GM12872 (cell line): ENCODE results near the gene CAMKMT.

ENCODE experiments used
- TF ChIP-seq, protein P1 (sequence below): IDR thresholded peaks from 3 replicates; pipeline ENCODE4 v1.5.1; 2011; ENCODE audit warnings: low read depth, mild to moderate bottlenecking, low read length, moderate library complexity; ENCODE audit not compliant: insufficient read depth

The CAMKMT gene

DNA sequence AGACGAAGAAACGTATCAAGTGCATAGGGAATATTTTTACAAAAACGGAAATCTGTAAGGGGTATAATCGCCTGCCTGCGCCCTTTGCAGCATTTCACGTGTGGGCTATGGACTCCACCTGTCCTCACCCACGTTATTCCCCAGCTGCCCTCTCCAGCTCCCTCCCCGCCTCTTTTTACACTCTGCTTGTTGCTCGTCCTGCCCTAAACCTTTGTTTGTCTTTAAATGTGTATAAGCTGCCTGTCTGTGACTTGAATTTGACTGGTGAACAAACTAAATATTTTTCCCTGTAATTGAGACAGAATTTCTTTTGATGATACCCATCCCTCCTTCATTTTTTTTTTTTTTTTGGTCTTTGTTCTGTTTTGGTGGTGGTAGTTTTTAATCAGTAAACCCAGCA lies 410.4 kb downstream of the CAMKMT start:
- TF ChIP-seq, protein P1, sequence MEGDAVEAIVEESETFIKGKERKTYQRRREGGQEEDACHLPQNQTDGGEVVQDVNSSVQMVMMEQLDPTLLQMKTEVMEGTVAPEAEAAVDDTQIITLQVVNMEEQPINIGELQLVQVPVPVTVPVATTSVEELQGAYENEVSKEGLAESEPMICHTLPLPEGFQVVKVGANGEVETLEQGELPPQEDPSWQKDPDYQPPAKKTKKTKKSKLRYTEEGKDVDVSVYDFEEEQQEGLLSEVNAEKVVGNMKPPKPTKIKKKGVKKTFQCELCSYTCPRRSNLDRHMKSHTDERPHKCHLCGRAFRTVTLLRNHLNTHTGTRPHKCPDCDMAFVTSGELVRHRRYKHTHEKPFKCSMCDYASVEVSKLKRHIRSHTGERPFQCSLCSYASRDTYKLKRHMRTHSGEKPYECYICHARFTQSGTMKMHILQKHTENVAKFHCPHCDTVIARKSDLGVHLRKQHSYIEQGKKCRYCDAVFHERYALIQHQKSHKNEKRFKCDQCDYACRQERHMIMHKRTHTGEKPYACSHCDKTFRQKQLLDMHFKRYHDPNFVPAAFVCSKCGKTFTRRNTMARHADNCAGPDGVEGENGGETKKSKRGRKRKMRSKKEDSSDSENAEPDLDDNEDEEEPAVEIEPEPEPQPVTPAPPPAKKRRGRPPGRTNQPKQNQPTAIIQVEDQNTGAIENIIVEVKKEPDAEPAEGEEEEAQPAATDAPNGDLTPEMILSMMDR, result no peak

DNA sequence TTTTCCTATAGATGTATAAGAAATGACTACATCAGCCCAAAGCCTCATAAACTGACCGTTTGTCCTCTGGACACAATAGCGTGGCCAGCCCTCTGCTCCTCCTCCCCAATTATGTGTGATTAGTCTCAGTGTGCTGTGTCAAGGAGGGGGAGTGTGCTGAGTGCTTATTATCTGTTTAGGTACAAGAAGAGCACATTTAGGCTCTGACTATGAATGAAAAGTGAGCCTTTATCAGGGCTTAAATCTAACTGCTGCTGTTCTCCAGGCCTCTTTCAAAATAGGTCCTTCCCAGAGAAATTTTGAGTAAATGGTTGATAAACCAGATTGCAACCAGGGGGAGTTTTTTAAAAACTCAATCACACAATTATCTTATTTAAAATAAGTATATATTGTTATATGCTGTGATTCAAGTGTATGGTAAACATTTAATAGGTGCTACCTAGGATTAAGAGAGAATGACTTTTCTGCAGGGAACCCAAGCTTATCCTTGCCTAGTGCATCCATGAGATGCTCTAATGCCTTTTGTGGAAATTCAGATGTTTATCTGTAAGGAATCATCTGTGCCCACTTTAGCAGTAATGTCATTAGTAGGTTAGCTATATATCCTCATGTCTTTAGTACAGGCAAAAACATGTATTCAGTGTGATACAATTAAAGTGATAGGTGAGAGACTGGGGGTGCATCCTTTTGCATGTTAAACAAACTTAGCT lies 411.1 kb downstream of the CAMKMT start:
- TF ChIP-seq, protein P1, result no peak

DNA sequence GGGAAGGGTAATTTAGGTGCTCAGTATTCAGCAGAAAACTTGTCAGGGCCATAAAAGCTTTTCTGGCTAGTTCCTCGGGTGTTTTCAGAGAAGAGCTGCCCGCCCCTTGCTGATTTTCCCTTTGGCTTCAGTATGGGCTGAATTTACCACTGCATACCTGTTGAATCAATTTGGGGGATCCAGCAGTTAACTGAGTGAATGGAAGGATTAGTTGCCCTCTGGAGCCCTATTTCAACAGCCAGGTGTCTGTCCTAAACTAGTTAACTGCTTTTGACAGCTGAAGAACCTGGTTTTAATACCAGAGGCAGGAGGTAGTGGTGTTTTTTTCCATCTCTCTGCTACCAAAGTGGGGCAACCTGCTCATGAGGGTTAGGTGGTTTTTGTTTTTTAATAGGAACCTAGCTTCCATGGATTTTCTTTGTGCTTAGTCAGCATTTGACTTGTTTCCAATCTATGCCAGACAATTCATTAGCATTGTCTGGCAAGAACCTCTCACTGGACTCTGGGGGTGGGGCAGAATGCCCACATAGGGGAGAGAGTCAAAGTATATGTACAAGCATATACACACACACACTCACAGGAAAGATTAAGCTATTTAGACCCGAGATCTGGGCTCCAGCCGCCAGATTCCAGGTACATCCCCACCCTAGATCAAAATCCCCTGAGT lies 413.2 kb downstream of the CAMKMT start:
- TF ChIP-seq, protein P1, result no peak

GRCh38 chr2:44777036-44777435 lies 415.3 kb downstream of the CAMKMT start:
- TF ChIP-seq, protein P1, result no peak

DNA sequence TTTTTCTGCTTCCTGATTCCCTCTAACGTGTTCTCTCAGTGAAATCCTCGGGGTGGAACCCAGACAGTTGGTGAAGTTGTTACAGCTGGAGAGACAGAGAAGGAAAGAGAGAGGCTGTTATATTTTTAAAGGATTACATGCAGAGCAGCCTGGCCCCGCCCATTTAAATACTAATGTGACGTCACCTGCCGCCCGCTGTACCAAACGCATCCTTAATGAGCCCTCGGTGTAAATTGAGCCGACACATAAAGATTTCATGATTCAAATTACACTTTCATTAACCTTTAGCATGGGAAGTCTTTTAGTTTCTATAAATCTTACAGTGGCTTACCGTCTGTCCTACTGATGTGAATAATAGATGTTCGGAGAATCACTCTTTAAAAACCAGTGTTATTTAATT lies 415.8 kb downstream of the CAMKMT start:
- TF ChIP-seq, protein P1, result no peak

GRCh38 chr2:44778221-44778654 lies 416.5 kb downstream of the CAMKMT start:
- TF ChIP-seq, protein P1, result no peak

GRCh38 chr2:44778671-44779476 lies 417.1 kb downstream of the CAMKMT start:
- TF ChIP-seq, protein P1, result 0 out of 3 replicates have a peak, but pooled peaks have one; percentile 10
